ENCODE data around the gene KRTAP20-2.

DNA sequence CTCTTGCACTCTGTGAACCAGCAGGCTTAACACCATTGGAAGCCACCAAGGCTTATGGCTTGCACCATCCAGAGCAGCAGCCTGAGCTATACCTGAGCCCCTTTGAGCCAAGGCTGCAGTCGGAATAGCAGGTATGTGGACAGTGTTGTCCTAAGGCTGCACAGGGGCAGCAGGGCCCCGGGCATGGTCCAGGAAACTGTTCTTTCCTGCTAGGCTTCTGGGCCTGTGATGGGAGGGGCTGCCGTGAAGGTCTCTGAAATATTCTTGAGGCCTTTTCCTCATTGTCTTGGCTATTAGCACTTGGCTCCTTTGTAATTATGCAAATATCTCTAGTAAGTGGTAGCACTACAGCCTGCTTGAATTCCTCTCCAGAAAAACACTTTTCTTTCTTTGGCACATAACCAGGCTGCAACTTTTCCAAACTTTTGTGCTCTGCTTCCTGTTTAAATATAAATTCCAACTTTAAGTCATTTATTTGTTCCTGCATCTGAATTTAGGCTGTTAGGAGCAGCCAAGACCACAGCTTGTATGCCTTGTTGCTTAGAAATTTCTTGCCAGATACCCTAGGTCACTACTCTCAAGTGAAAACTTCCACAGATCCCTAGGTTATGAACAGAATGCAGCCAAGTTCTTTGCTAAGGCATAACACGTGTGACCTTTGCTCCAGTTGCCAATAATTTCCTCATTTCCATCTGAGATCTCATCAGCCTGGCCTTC is 9.4 kb upstream of the KRTAP20-2 start:
- no peak for TF ChIP-seq EZH2 (IDR thresholded peaks at IDR 0.05; ENCODE audit: borderline replicate concordance, low read depth, low read length, poor library complexity, severe bottlenecking)
- TF ChIP-seq, protein P1, sequence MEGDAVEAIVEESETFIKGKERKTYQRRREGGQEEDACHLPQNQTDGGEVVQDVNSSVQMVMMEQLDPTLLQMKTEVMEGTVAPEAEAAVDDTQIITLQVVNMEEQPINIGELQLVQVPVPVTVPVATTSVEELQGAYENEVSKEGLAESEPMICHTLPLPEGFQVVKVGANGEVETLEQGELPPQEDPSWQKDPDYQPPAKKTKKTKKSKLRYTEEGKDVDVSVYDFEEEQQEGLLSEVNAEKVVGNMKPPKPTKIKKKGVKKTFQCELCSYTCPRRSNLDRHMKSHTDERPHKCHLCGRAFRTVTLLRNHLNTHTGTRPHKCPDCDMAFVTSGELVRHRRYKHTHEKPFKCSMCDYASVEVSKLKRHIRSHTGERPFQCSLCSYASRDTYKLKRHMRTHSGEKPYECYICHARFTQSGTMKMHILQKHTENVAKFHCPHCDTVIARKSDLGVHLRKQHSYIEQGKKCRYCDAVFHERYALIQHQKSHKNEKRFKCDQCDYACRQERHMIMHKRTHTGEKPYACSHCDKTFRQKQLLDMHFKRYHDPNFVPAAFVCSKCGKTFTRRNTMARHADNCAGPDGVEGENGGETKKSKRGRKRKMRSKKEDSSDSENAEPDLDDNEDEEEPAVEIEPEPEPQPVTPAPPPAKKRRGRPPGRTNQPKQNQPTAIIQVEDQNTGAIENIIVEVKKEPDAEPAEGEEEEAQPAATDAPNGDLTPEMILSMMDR (conservative IDR thresholded peaks at IDR 0.05; ENCODE audit: low read depth, low read length), result no peak
